Astrocyte (in vitro differentiated cells and primary cell): ENCODE data around the gene AOAH. TPM values are rescaled to one million over a fixed set of nuclear protein-coding genes. Genes with fewer than 3 reads are reported as not detected.

ENCODE experiments used
- DNase-seq: peaks from one replicate; pipeline ENCODE4 v3.0.0-alpha.2; 2010; ENCODE audit warnings: low read depth
- FAIRE-seq: peaks from 2 replicates; lab custom pipeline; 2011; peaks lifted over from hg19 to GRCh38; lab: Jason Lieb, UNC
- H2AFZ ChIP-seq: 2 replicates; pipeline ENCODE4 v1.6.0; 2012; ENCODE audit warnings: low read depth, low read length, inconsistent platforms
- H3K27ac ChIP-seq: 2 replicates; pipeline ENCODE4 v1.5.1; 2011; ENCODE audit warnings: low read depth, low read length, inconsistent platforms
- H3K27me3 ChIP-seq: 2 replicates; pipeline ENCODE4 v1.6.0; 2011; ENCODE audit warnings: low read length, inconsistent platforms; ENCODE audit not compliant: insufficient read depth
- H3K36me3 ChIP-seq: 2 replicates; pipeline ENCODE4 v1.5.1; 2011; ENCODE audit warnings: low read length, inconsistent platforms; ENCODE audit not compliant: insufficient read depth
- H3K4me1 ChIP-seq: 2 replicates; pipeline ENCODE4 v1.5.1; 2011; ENCODE audit warnings: low read length, inconsistent platforms; ENCODE audit not compliant: insufficient read depth
- H3K4me2 ChIP-seq: 2 replicates; pipeline ENCODE4 v1.6.0; 2012; ENCODE audit warnings: low read length, inconsistent platforms
- H3K4me3 ChIP-seq: 2 replicates; pipeline ENCODE4 v1.5.1; 2011; ENCODE audit warnings: low read depth, mild to moderate bottlenecking, low read length, inconsistent platforms; ENCODE audit not compliant: insufficient read depth
- H3K79me2 ChIP-seq: 2 replicates; pipeline ENCODE4 v1.6.0; 2012; ENCODE audit warnings: mild to moderate bottlenecking, low read length, inconsistent platforms; ENCODE audit not compliant: insufficient read depth
- H3K9ac ChIP-seq: 2 replicates; pipeline ENCODE4 v1.6.0; 2012; ENCODE audit warnings: mild to moderate bottlenecking, low read length, inconsistent platforms
- H3K9me3 ChIP-seq: 2 replicates; pipeline ENCODE4 v1.5.1; 2012; ENCODE audit warnings: low read depth, mild to moderate bottlenecking, low read length, inconsistent platforms; ENCODE audit not compliant: insufficient read depth
- H4K20me1 ChIP-seq: 2 replicates; pipeline ENCODE4 v1.6.0; 2012; ENCODE audit warnings: low read length, inconsistent platforms; ENCODE audit not compliant: insufficient read depth
- H3K27ac Mint-ChIP-seq: one replicate; pipeline ENCODE4 v1.8.0; 2021; ENCODE audit warnings: mild to moderate bottlenecking, mixed read lengths; ENCODE audit not compliant: unreplicated experiment
- H3K27me3 Mint-ChIP-seq: one replicate; pipeline ENCODE4 v1.8.0; 2021; ENCODE audit warnings: low read depth, mixed read lengths; ENCODE audit not compliant: unreplicated experiment
- H3K36me3 Mint-ChIP-seq: one replicate; pipeline ENCODE4 v1.8.0; 2021; ENCODE audit warnings: low read depth, mixed read lengths; ENCODE audit not compliant: unreplicated experiment
- H3K4me1 Mint-ChIP-seq: one replicate; pipeline ENCODE4 v1.8.0; 2021; ENCODE audit warnings: low read depth, mixed read lengths; ENCODE audit not compliant: unreplicated experiment
- H3K4me3 Mint-ChIP-seq: one replicate; pipeline ENCODE4 v1.8.0; 2021; ENCODE audit warnings: mild to moderate bottlenecking, moderate library complexity, mixed read lengths; ENCODE audit not compliant: unreplicated experiment
- H3K9me3 Mint-ChIP-seq: one replicate; pipeline ENCODE4 v1.8.0; 2021; ENCODE audit warnings: mild to moderate bottlenecking, mixed read lengths; ENCODE audit not compliant: unreplicated experiment
- EZH2 ChIP-seq: IDR thresholded peaks from 2 replicates; pipeline ENCODE4 v1.6.1; 2012; ENCODE audit warnings: mild to moderate bottlenecking, low read length, inconsistent platforms; ENCODE audit not compliant: insufficient read depth
- total RNA-seq: library from RNA; stranded (reverse); gene quantifications from 2 replicates; pipeline ENCODE4 v1.2.1, GENCODE V29; 2021
- TF ChIP-seq, protein P1 (sequence below): IDR thresholded peaks from 2 replicates; pipeline ENCODE4 v1.5.1; 2011; ENCODE audit warnings: low read depth, mild to moderate bottlenecking, inconsistent platforms, low read length, moderate library complexity; ENCODE audit not compliant: insufficient read depth

The AOAH gene
- total RNA-seq, 1 donor from 2014 or later, result not detected

DNA sequence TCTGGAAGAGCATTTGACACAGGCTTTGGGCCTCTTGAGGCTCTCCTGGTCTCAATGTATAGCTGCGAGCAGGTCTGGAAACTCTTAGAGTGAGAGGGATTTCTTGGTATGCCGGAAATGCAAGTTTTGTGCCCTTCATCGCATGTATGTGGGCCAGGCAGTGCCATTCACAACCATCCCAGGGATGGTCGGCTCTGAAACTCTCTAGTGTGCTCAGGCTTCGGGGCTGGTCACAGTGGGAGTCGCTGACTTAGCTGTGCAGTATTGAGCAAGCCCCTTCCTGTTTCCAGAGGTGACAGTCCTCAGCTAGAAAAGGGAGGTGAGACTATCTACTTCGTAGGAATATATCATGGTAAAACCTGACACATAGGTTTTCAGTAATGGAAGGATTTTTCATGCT, 2.0 kb upstream of the AOAH start:
- DNase-seq, result no peak
- Mint-ChIP-seq H3K4me3 (no peak overlapping the region), H3K27me3 (peaks cover 4% of the 10 kb centered on the region), H3K27ac (no peak overlapping the region), H3K9me3 (peaks cover 3% of the 10 kb centered on the region), H3K36me3 (no peaks in the 10 kb centered on the region), H3K4me1 (no peaks in the 10 kb centered on the region)
- Histone ChIP-seq H3K9ac (no peak overlapping the region), H3K4me3 (no peak overlapping the region), H3K4me1 (no peaks in the 10 kb centered on the region), H2AFZ (no peak overlapping the region), H3K36me3 (no peaks in the 10 kb centered on the region), H3K4me2 (no peak overlapping the region), H3K79me2 (no peaks in the 10 kb centered on the region), H3K27ac (no peak overlapping the region), H3K9me3 (no peaks in the 10 kb centered on the region), H4K20me1 (no peaks in the 10 kb centered on the region), H3K27me3 (no peaks in the 10 kb centered on the region)
- FAIRE-seq, result no peak
- TF ChIP-seq EZH2, result no peak
- TF ChIP-seq, protein P1, sequence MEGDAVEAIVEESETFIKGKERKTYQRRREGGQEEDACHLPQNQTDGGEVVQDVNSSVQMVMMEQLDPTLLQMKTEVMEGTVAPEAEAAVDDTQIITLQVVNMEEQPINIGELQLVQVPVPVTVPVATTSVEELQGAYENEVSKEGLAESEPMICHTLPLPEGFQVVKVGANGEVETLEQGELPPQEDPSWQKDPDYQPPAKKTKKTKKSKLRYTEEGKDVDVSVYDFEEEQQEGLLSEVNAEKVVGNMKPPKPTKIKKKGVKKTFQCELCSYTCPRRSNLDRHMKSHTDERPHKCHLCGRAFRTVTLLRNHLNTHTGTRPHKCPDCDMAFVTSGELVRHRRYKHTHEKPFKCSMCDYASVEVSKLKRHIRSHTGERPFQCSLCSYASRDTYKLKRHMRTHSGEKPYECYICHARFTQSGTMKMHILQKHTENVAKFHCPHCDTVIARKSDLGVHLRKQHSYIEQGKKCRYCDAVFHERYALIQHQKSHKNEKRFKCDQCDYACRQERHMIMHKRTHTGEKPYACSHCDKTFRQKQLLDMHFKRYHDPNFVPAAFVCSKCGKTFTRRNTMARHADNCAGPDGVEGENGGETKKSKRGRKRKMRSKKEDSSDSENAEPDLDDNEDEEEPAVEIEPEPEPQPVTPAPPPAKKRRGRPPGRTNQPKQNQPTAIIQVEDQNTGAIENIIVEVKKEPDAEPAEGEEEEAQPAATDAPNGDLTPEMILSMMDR, result no peak

DNA sequence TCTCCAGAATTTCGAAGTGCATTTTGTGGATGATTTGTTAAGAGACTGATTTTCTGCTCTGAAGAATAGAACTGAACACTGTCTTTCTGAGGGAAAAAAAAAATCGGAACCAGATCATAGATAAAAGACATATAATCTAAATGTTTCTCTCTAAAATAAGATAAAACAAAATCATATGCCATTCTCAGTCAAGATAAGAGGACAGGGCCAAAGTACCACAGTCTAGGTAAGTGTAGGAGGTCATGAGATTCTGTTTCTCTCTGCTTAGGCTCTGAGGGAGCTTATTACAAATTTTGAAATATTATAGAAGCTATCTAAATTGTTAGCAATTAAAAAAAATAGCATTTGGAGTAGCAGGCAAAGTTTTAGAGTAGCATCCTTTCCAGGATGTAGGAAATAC, 702 bp upstream of the AOAH start:
- H3K4me1 ChIP-seq, result no peaks in the 10 kb centered on the region
- H3K4me2 ChIP-seq, result no peak overlapping the region
- H3K9ac ChIP-seq, result no peak overlapping the region
- no peaks in the 10 kb centered on the region for H4K20me1 ChIP-seq
- DNase-seq (no peak), FAIRE-seq (no peak)
- Mint-ChIP-seq H3K4me1 (no peaks in the 10 kb centered on the region), H3K27me3 (peaks cover 4% of the 10 kb centered on the region), H3K36me3 (no peaks in the 10 kb centered on the region), H3K27ac (no peak overlapping the region), H3K9me3 (peaks cover 3% of the 10 kb centered on the region), H3K4me3 (no peak overlapping the region)
- H3K36me3 ChIP-seq, result no peaks in the 10 kb centered on the region
- no peaks in the 10 kb centered on the region for H3K27me3 ChIP-seq
- no peaks in the 10 kb centered on the region for H3K9me3 ChIP-seq
- H3K4me3 ChIP-seq, result no peak overlapping the region
- no peak overlapping the region for H2AFZ ChIP-seq
- no peaks in the 10 kb centered on the region for H3K79me2 ChIP-seq
- no peak for TF ChIP-seq EZH2
- TF ChIP-seq, protein P1, result no peak
- no peak overlapping the region for H3K27ac ChIP-seq

DNA sequence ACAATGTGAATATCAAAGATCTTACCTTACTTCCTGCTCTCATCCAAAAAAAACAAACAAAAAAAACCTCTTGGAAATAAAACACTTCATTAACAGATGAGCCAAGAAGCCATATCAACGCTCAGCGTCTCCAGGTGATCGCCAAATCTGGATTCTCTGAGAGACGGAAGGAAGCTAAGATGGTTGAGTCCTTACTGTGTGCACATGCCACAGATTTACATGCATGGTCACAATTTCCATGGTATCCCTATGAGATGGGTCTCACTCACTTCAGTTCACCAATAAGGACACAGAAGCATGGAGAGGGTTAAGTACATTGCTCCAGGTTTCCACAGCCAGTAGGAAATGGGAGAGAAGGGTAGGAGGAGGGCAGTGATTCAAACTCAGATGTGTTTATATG, 1.0 kb downstream of the AOAH start:
- Mint-ChIP-seq H3K4me1 (no peaks in the 10 kb centered on the region), H3K27ac (no peak overlapping the region), H3K9me3 (peaks cover 3% of the 10 kb centered on the region), H3K36me3 (no peaks in the 10 kb centered on the region), H3K27me3 (peaks cover 4% of the 10 kb centered on the region), H3K4me3 (no peak overlapping the region)
- TF ChIP-seq, protein P1, result no peak
- no peak for TF ChIP-seq EZH2
- Histone ChIP-seq H3K9me3 (no peaks in the 10 kb centered on the region), H3K4me2 (no peak overlapping the region), H3K27ac (no peak overlapping the region), H3K36me3 (no peaks in the 10 kb centered on the region), H2AFZ (no peak overlapping the region), H3K4me3 (no peak overlapping the region), H3K9ac (no peak overlapping the region), H4K20me1 (no peaks in the 10 kb centered on the region), H3K4me1 (no peaks in the 10 kb centered on the region), H3K27me3 (no peaks in the 10 kb centered on the region), H3K79me2 (no peaks in the 10 kb centered on the region)
- DNase-seq (no peak), FAIRE-seq (no peak)
